OCI-LY3 (cell line): ENCODE measurements around the gene CYB5R3.
"Not testable (repeated sequence)": the region's sequence is repeated elsewhere in the genome, so short reads cannot be mapped to it uniquely, and the experiment has no call there.

Experiments
- H2AFZ ChIP-seq: fragments of 200-600, 300-600 bp; shearing (Covaris generic); 2 replicates; pipeline ENCODE4 v1.6.0; 2014; ENCODE audit warnings: antibody characterized with exemption, low read depth, low read length
- H3K27ac ChIP-seq: fragments of 200-600, 300-600 bp; sonication (generic); 2 replicates; pipeline ENCODE4 v1.5.1; 2014; ENCODE audit warnings: mild to moderate bottlenecking, low read length, moderate library complexity, mixed read lengths
- H3K27me3 ChIP-seq: fragments of 200-600, 300-600 bp; sonication (generic); 2 replicates; pipeline ENCODE4 v1.6.1; 2014; ENCODE audit warnings: low read depth, low read length, mixed read lengths
- H3K36me3 ChIP-seq: fragments of 200-600, 300-600 bp; sonication (generic); replicated peaks from 2 replicates; pipeline ENCODE3; 2014; ENCODE audit warnings: low read depth, low read length, mixed read lengths
- H3K4me1 ChIP-seq: fragments of 300-600, 200-600 bp; sonication (generic); 2 replicates; pipeline ENCODE4 v1.6.1; 2014; ENCODE audit warnings: low read length, mixed read lengths
- H3K4me2 ChIP-seq: fragments of 200-600, 300-600 bp; sonication (generic); 2 replicates; pipeline ENCODE4 v1.6.1; 2014; ENCODE audit warnings: low read length, mixed read lengths
- H3K4me3 ChIP-seq: fragments of 300-600, 200-600 bp; sonication (generic); 2 replicates; pipeline ENCODE4 v1.5.1; 2014; ENCODE audit warnings: antibody characterized with exemption, mild to moderate bottlenecking, low read length, moderate library complexity
- H3K79me2 ChIP-seq: fragments of 300-600, 200-600 bp; shearing (Covaris generic); 2 replicates; pipeline ENCODE4 v1.6.1; 2014; ENCODE audit warnings: mild to moderate bottlenecking, low read length, mixed read lengths
- H3K9ac ChIP-seq: fragments of 300-600, 200-600 bp; shearing (Covaris generic); 2 replicates; pipeline ENCODE4 v1.6.0; 2014; ENCODE audit warnings: mild to moderate bottlenecking, low read length, moderate library complexity
- H3K9me3 ChIP-seq: fragments of 200-600, 300-600 bp; shearing (Covaris generic); 2 replicates; pipeline ENCODE4 v1.6.1; 2014; ENCODE audit warnings: low read length, mixed read lengths; ENCODE audit not compliant: insufficient read depth
- H4K20me1 ChIP-seq: fragments of 200-600, 300-600 bp; sonication (generic); 2 replicates; pipeline ENCODE4 v1.6.1; 2016; ENCODE audit warnings: low read length, mixed read lengths; ENCODE audit not compliant: insufficient read depth
- EZH2phosphoT487 ChIP-seq: fragments of 200-600 bp; shearing (Covaris generic); IDR thresholded peaks from 2 replicates; pipeline ENCODE4 v1.6.1; 2018; ENCODE audit warnings: antibody characterized with exemption, mixed run types, low read depth
- TF ChIP-seq, protein P1 (sequence below): fragments of 200-600, 300-600 bp; sonication (generic); IDR thresholded peaks from 2 replicates; pipeline ENCODE4 v1.5.1; 2014; ENCODE audit warnings: antibody characterized with exemption, low read length, low read depth

The CYB5R3 gene

GRCh38 chr22:42673898-42674401 lies 24.8 kb upstream of the CYB5R3 start:
- no peaks in the 10 kb centered on the region for H3K36me3 ChIP-seq
- TF ChIP-seq EZH2phosphoT487, result no peak
- TF ChIP-seq, protein P1, sequence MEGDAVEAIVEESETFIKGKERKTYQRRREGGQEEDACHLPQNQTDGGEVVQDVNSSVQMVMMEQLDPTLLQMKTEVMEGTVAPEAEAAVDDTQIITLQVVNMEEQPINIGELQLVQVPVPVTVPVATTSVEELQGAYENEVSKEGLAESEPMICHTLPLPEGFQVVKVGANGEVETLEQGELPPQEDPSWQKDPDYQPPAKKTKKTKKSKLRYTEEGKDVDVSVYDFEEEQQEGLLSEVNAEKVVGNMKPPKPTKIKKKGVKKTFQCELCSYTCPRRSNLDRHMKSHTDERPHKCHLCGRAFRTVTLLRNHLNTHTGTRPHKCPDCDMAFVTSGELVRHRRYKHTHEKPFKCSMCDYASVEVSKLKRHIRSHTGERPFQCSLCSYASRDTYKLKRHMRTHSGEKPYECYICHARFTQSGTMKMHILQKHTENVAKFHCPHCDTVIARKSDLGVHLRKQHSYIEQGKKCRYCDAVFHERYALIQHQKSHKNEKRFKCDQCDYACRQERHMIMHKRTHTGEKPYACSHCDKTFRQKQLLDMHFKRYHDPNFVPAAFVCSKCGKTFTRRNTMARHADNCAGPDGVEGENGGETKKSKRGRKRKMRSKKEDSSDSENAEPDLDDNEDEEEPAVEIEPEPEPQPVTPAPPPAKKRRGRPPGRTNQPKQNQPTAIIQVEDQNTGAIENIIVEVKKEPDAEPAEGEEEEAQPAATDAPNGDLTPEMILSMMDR, result no peak
- H3K4me2 ChIP-seq, result no peak overlapping the region
- H3K4me3 ChIP-seq, result no peak overlapping the region
- no peak overlapping the region for H3K9ac ChIP-seq
- H3K27me3 ChIP-seq, result no peaks in the 10 kb centered on the region
- no peaks in the 10 kb centered on the region for H4K20me1 ChIP-seq
- peaks cover 11% of the 10 kb centered on the region; the same call in 1 of the 2 replicates for H3K9me3 ChIP-seq
- H3K27ac ChIP-seq, result no peak overlapping the region
- H2AFZ ChIP-seq, result no peak overlapping the region
- peaks cover 4% of the 10 kb centered on the region; the same call in 1 of the 2 replicates for H3K4me1 ChIP-seq
- no peaks in the 10 kb centered on the region for H3K79me2 ChIP-seq

GRCh38 chr22:42673071-42673470 lies 23.9 kb upstream of the CYB5R3 start:
- not testable (repeated sequence) for H3K9ac ChIP-seq, H3K79me2 ChIP-seq, H3K4me3 ChIP-seq, H4K20me1 ChIP-seq, H3K4me2 ChIP-seq, H2AFZ ChIP-seq, H3K4me1 ChIP-seq, H3K9me3 ChIP-seq, H3K27ac ChIP-seq, H3K27me3 ChIP-seq, H3K36me3 ChIP-seq

DNA sequence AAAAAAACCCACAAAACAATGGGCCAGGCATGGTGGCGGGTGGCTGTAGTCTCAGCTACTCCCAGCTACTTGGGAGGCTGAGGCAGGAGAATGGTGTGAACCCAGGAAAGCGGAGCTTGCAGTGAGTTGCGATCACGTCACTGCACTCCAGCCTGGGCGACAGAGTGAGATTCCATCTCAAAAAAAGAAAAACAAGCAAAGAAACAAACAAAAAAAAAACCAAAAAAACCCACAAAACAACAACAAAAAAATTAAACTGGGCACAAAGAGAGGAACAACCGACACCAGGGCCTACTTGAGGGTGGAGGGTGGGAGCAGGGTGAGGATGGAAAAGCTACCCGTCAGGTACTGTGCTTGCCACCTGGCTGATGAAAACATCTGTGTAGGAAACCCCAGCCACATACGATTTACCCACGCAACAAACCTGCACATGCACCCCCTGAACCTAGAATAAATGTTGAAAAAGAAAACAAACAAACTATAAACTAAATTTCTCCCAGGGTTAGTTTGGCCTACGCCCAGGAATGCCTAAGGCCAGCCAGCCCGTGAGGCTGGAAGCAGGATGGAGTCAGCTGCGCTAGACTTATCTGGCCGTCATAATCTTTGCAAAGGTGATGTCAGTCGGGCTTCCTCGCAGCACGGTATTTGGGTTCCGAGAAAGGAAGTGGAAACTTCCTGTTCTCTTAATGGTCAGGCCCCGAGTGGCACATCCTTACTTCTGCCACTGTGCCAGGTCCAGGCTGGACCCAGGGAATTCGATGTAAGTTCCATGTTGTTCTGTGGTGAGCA lies 21.9 kb upstream of the CYB5R3 start:
- TF ChIP-seq, protein P1, result no peak
- no peak for TF ChIP-seq EZH2phosphoT487
- no peak overlapping the region for H3K4me3 ChIP-seq
- no peaks in the 10 kb centered on the region for H3K79me2 ChIP-seq
- no peaks in the 10 kb centered on the region for H4K20me1 ChIP-seq
- H3K9me3 ChIP-seq, result peaks cover 5% of the 10 kb centered on the region; the same call in 1 of the 2 replicates
- H3K9ac ChIP-seq, result no peak overlapping the region
- no peak overlapping the region for H3K4me2 ChIP-seq
- no peaks in the 10 kb centered on the region for H3K36me3 ChIP-seq
- H3K4me1 ChIP-seq, result peaks cover 10% of the 10 kb centered on the region
- H3K27me3 ChIP-seq, result no peaks in the 10 kb centered on the region
- H2AFZ ChIP-seq, result no peak overlapping the region
- no peak overlapping the region for H3K27ac ChIP-seq

- Histone ChIP-seq H3K4me3 (no peak overlapping the region), H3K27me3 (no peaks in the 10 kb centered on the region), H3K9me3 (peaks cover 5% of the 10 kb centered on the region; the same call in 1 of the 2 replicates), H4K20me1 (no peaks in the 10 kb centered on the region), H3K4me1 (peaks cover 21% of the 10 kb centered on the region), H2AFZ (no peak overlapping the region), H3K9ac (no peak overlapping the region), H3K36me3 (no peaks in the 10 kb centered on the region), H3K27ac (no peak overlapping the region), H3K4me2 (no peak overlapping the region), H3K79me2 (no peaks in the 10 kb centered on the region)
- TF ChIP-seq EZH2phosphoT487, result no peak
- TF ChIP-seq, protein P1, result no peak
Observed at GRCh38 chr22:42670046-42670445, 20.9 kb upstream of the CYB5R3 start.

GRCh38 chr22:42666393-42666792 lies 17.2 kb upstream of the CYB5R3 start:
- H3K27ac ChIP-seq, result peak overlapping the region; percentile 87
- not testable (repeated sequence) for H3K27me3 ChIP-seq, H3K9me3 ChIP-seq, H2AFZ ChIP-seq, H3K4me3 ChIP-seq, H3K36me3 ChIP-seq, H3K79me2 ChIP-seq, H4K20me1 ChIP-seq, H3K9ac ChIP-seq
- peak overlapping the region; percentile 74 for H3K4me2 ChIP-seq
- peaks cover 45% of the 10 kb centered on the region for H3K4me1 ChIP-seq
